ENCODE measurements around the gene ZNF598. TPM values are rescaled to one million over a fixed set of nuclear protein-coding genes. Genes with fewer than 3 reads are reported as not detected.

ZNF598 gene
- total and polyA plus RNA-seq, 2 of the 13 experiments (the other 11 are each of a cell fraction or from before 2014, with no cell fraction given), result 13.5 to 14.2 TPM

GRCh38 chr16:2035431-2036199 is 26.0 kb upstream of the ZNF598 start (continued):
- TF ChIP-seq ZMYM4 (CRISPR knock-in tag; IDR thresholded peaks at IDR 0.05), result peak; percentile 37; the same call in 1 of the 2 replicates
- TF ChIP-seq KLF15 (CRISPR knock-in tag; IDR thresholded peaks at IDR 0.05; ENCODE audit: borderline replicate concordance), result peak; percentile 65; the same call in 1 of the 2 replicates
- TF ChIP-seq ZNF24 (IDR thresholded peaks at IDR 0.05), result no peak

GRCh38 chr16:2034696-2035430 is 25.2 kb upstream of the ZNF598 start:
- FAIRE-seq (peak; percentile 42), ATAC-seq (peak; percentile 8), DNase-seq (ENCODE audit: low spot score) (no peak)
- Histone ChIP-seq H3K9me3 (ENCODE audit: low read length) (no peaks in the 10 kb centered on the region), H3K36me3 (replicated peaks in 1 of 2; ENCODE audit: control insufficient read depth in 1 of 2, insufficient read depth in 2 of 2, low read length in 2 of 2) (peaks cover 3 to 6% of the 10 kb centered on the region in 2 experiments; a peak in 4 of 5 replicates), H3K4me3 (replicated peaks in 1 of 3; ENCODE audit: insufficient read depth in 1 of 3, low read depth in 2 of 3, low read length in 3 of 3) (peak overlapping the region; percentile 36 to 70 (median 46); a peak in 5 of 6 replicates), H3K4me1 (ENCODE audit: insufficient read depth, low read length) (peaks cover 92% of the 10 kb centered on the region), H3K4me2 (ENCODE audit: low read depth, low read length) (peak overlapping the region; percentile 87), H3K27ac (ENCODE audit: extremely low read length, insufficient read depth, low read length) (peak overlapping the region; percentile 90), H2AFZ (ENCODE audit: low read length) (no peak overlapping the region), H3K27me3 (ENCODE audit: control insufficient read depth in 1 of 2, insufficient read depth in 2 of 2, low read length in 2 of 2) (no peaks in the 10 kb centered on the region), H3K79me2 (ENCODE audit: insufficient read depth, low read length) (no peaks in the 10 kb centered on the region), H4K20me1 (ENCODE audit: insufficient read depth, low read length) (no peaks in the 10 kb centered on the region), H3K9ac (ENCODE audit: insufficient read depth, low read depth, low read length) (peak overlapping the region; percentile 75)
- ChIA-PET CTCF (ENCODE audit: low intra/inter-chr PET ratio, low total read pairs) (no interaction called here), POLR2A (interaction anchor here (0.7 to 4.6 kb wide), 20 partner anchors 7 to 228 kb away, joined by 3 to 67 read pairs (median 5); partner anchors contain the start of genes ECI1, NHERF2, NTHL1 and PKD1)
- in situ Hi-C loops (cut with HindIII; ENCODE audit: extremely low pct_ligation_motif_present, low pct_unique_long_range_greater_than_20kb) (no loop called here), intact Hi-C loops (cut with micrococcal nuclease; ENCODE audit: unreplicated experiment) (no loop called here)
- TSS peak; percentile 84 for BruUV-seq (replicated peaks)
- 5% methylated on average over 8 of the region's 17 CpGs for WGBS (ENCODE audit: low lambda C conversion rate)
- TF ChIP-seq ZNF430 (CRISPR knock-in tag; IDR thresholded peaks at IDR 0.05) (0 out of 2 replicates have a peak, but pooled peaks have one; percentile 2), CCDC6 (CRISPR knock-in tag; IDR thresholded peaks at IDR 0.05) (no peak), THAP7 (CRISPR knock-in tag; IDR thresholded peaks at IDR 0.05) (no peak), ZNF737 (CRISPR knock-in tag; IDR thresholded peaks at IDR 0.05; ENCODE audit: borderline replicate concordance) (0 out of 2 replicates have a peak, but pooled peaks have one; percentile 20), AGO2 (optimal IDR thresholded peaks at IDR 0.05; ENCODE audit: low read depth, low read length) (peak; percentile 73), HOXA9 (CRISPR knock-in tag; IDR thresholded peaks at IDR 0.05; ENCODE audit: borderline replicate concordance) (no peak), ATF7-NPFF (CRISPR knock-in tag; IDR thresholded peaks at IDR 0.05; ENCODE audit: low read depth) (no peak), HNRNPL (IDR thresholded peaks at IDR 0.05; ENCODE audit: low read depth, low read length) (peak; percentile 85), ZNF672 (CRISPR knock-in tag; IDR thresholded peaks at IDR 0.05) (no peak), ZNF280D (CRISPR knock-in tag; IDR thresholded peaks at IDR 0.05) (0 out of 2 replicates have a peak, but pooled peaks have one; percentile 2), ZNF883 (CRISPR knock-in tag; IDR thresholded peaks at IDR 0.05; ENCODE audit: not compliant biosample characterization) (peak; percentile 17), IRF9 (CRISPR knock-in tag; IDR thresholded peaks at IDR 0.05; ENCODE audit: borderline replicate concordance) (0 out of 2 replicates have a peak, but pooled peaks have one; percentile 20), ZNF33B (CRISPR knock-in tag; IDR thresholded peaks at IDR 0.05) (no peak)

Data from HepG2 (cell line).